HepG2 (cell line): ENCODE measurements around the gene RPL36. TPM values are rescaled to one million over a fixed set of nuclear protein-coding genes. Genes with fewer than 3 reads are reported as not detected.
A peak's percentile ranks its signal among the peaks of the same experiment; 100 is the strongest.

Experiments used
- ATAC-seq: fragments of 200-7000 bp; cut with Tn5 transposase; 3 replicates; pipeline ENCODE4 v1.9.1; 2020; ENCODE audit warnings: mild to moderate bottlenecking, moderate library complexity
- BruUV-seq: library from RNA; stranded (reverse); fragments of 400-500 nt; replicated peaks from 2 replicates; lab custom pipeline; 2021; lab: Mats Ljungman, UMichigan
- CTCF ChIA-PET: fragments of 300-600 bp; formaldehyde crosslinking; extraction: SDS; loops from one replicate; lab custom pipeline; 2021; ENCODE audit warnings: low total read pairs, inconsistent platforms, low intra/inter-chr PET ratio; lab: Yijun Ruan, JAX
- POLR2A ChIA-PET: fragments of 350-600 bp; sonication (Branson Sonifier 250); formaldehyde crosslinking; loops from one replicate; lab custom pipeline; 2020; ENCODE audit warnings: antibody characterized with exemption, inconsistent platforms; lab: Yijun Ruan, JAX
- DNase-seq: peaks from one replicate; pipeline ENCODE4 v3.0.0-alpha.2; 2015; ENCODE audit warnings: low spot score
- FAIRE-seq: peaks from 3 replicates; lab custom pipeline; 2011; peaks lifted over from hg19 to GRCh38; lab: Jason Lieb, UNC
- H2AFZ ChIP-seq: one replicate; pipeline ENCODE4 v1.6.1; 2011; ENCODE audit warnings: low read length, inconsistent platforms
- H3K27ac ChIP-seq: fragments of 300-600 bp; 3 replicates; pipeline ENCODE4 v1.8.0; 2011; ENCODE audit warnings: mixed run types, mild to moderate bottlenecking, mixed read lengths, low read length, inconsistent platforms; ENCODE audit not compliant: insufficient read depth; ENCODE audit errors: extremely low read length
- H3K27me3 ChIP-seq, 2 experiments: fragments of 200-600 bp in 1 of 2; 2 replicates in 1 of 2; 3 replicates in 1 of 2; pipeline versions ENCODE4 v1.6.0 to v1.8.0; 2011; ENCODE audit warnings: low read length in 2 of 2, mild to moderate bottlenecking in 2 of 2, moderate library complexity in 2 of 2, inconsistent platforms in 1 of 2; ENCODE audit not compliant: insufficient read depth in 2 of 2, control insufficient read depth in 1 of 2
- H3K36me3 ChIP-seq, 2 experiments: fragments of 200-600 bp in 1 of 2; replicated peaks in 1 of 2; 2 replicates in 1 of 2; 3 replicates in 1 of 2; pipeline versions ENCODE4 v1.5.1 to v1.8.0; 2011; ENCODE audit warnings: low read length in 2 of 2, inconsistent platforms in 1 of 2; ENCODE audit not compliant: insufficient read depth in 2 of 2, control insufficient read depth in 1 of 2
- H3K4me1 ChIP-seq: 2 replicates; pipeline ENCODE4 v1.5.1; 2012; ENCODE audit warnings: low read length, inconsistent platforms; ENCODE audit not compliant: insufficient read depth
- H3K4me2 ChIP-seq: 2 replicates; pipeline ENCODE4 v1.6.0; 2011; ENCODE audit warnings: low read depth, low read length, inconsistent platforms
- H3K4me3 ChIP-seq, 3 experiments: fragments of 200-600 bp in 1 of 3; sonication (generic), shearing (Covaris generic) in 1 of 3; replicated peaks in 1 of 3; 2 replicates each; pipeline ENCODE4 v1.5.1; 2011 to 2016; ENCODE audit warnings: low read length in 3 of 3, inconsistent platforms in 2 of 3, low read depth in 2 of 3, mild to moderate bottlenecking in 2 of 3, control low read depth in 1 of 3, mixed read lengths in 1 of 3; ENCODE audit not compliant: insufficient read depth in 1 of 3
- H3K79me2 ChIP-seq: one replicate; pipeline ENCODE4 v1.6.1; 2011; ENCODE audit warnings: low read length, inconsistent platforms; ENCODE audit not compliant: insufficient read depth
- H3K9ac ChIP-seq: 2 replicates; pipeline ENCODE4 v1.6.0; 2011; ENCODE audit warnings: mild to moderate bottlenecking, low read depth, low read length, inconsistent platforms; ENCODE audit not compliant: insufficient read depth
- H3K9me3 ChIP-seq: 2 replicates; pipeline ENCODE4 v1.5.1; 2012; ENCODE audit warnings: mild to moderate bottlenecking, low read length
- H4K20me1 ChIP-seq: 2 replicates; pipeline ENCODE4 v1.6.0; 2011; ENCODE audit warnings: inconsistent platforms, mild to moderate bottlenecking, low read length, moderate library complexity; ENCODE audit not compliant: insufficient read depth
- KDM5A ChIP-seq: fragments of 200-600 bp; sonication (generic); IDR thresholded peaks from 2 replicates; pipeline ENCODE4 v1.7.0; 2018; ENCODE audit warnings: antibody characterized with exemption, mild to moderate bottlenecking, low read length, borderline replicate concordance
- KDM5B ChIP-seq: sonication (generic); formaldehyde crosslinking; IDR thresholded peaks from 2 replicates; pipeline ENCODE4 v1.4.0; 2020; ENCODE audit warnings: missing genetic modification reagents, mild to moderate bottlenecking, borderline replicate concordance
- NFIC ChIP-seq: IDR thresholded peaks from 2 replicates; pipeline ENCODE4 v1.6.1; 2012; ENCODE audit warnings: mild to moderate bottlenecking, low read length, inconsistent platforms
- PAF1 ChIP-seq: IDR thresholded peaks from 2 replicates; pipeline ENCODE4 v1.6.1; 2016; ENCODE audit warnings: missing genetic modification reagents, missing compliant biosample characterization
- POLR2AphosphoS5 ChIP-seq: IDR thresholded peaks from 2 replicates; pipeline ENCODE4 v1.6.1; 2012; ENCODE audit warnings: low read depth, low read length
- SMAD1 ChIP-seq: sonication (generic); formaldehyde crosslinking; IDR thresholded peaks from 2 replicates; pipeline ENCODE4 v1.4.0; 2020; ENCODE audit warnings: missing genetic modification reagents, low read depth, mild to moderate bottlenecking, borderline replicate concordance
- SSRP1 ChIP-seq: IDR thresholded peaks from 2 replicates; pipeline ENCODE4 v1.6.1; 2016; ENCODE audit warnings: control low read depth
- TAF1 ChIP-seq: sonication (generic); formaldehyde crosslinking; IDR thresholded peaks from 2 replicates; pipeline ENCODE4 v1.4.0; 2020; ENCODE audit warnings: missing genetic modification reagents
- ZHX2 ChIP-seq, 2 experiments: sonication (generic) in 1 of 2; formaldehyde crosslinking in 1 of 2; IDR thresholded peaks; 2 replicates each; pipeline versions ENCODE4 v1.6.1 to v1.9.0; 2014 to 2022; ENCODE audit warnings: antibody characterized with exemption in 1 of 2, borderline replicate concordance in 1 of 2, inconsistent platforms in 1 of 2, low read depth in 1 of 2, missing genetic modification reagents in 1 of 2
- ZNF839 ChIP-seq: sonication (generic); formaldehyde crosslinking; IDR thresholded peaks from 2 replicates; pipeline ENCODE4 v1.4.0; 2020; ENCODE audit warnings: missing genetic modification reagents, mild to moderate bottlenecking, borderline replicate concordance
- WGBS: methylation state at CpG from one replicate; pipeline ENCODE4 v1.1.6; 2017; ENCODE audit warnings: low lambda C conversion rate; 5-methylcytosine and 5-hydroxymethylcytosine counted together
- in situ Hi-C: cut with HindIII; loops from 2 replicates; pipeline ENCODE4 v1.10.0; 2017; ENCODE audit warnings: low pct_unique_long_range_greater_than_20kb; ENCODE audit not compliant: extremely low pct_ligation_motif_present
- intact Hi-C: fragments of 100-400 bp; cut with micrococcal nuclease; formaldehyde crosslinking; loops from one replicate; pipeline ENCODE4 v1.10.0; 2022; ENCODE audit not compliant: unreplicated experiment
- polyA plus RNA-seq, 8 experiments: library from polyadenylated mRNA; depleted of rRNA in 3 of 8; stranded (reverse) in 7 of 8; unstranded in 1 of 8; fragments of >200 nt; fragmentation: Illumina TruSeq in 4 of 8; extraction: Trizol in 4 of 8; gene quantifications; 2 replicates each; pipeline versions ENCODE4 v1.2.1 to v1.2.3, GENCODE V29; 2011 to 2016; ENCODE audit warnings: low read depth in 4 of 8, missing spikeins in 1 of 8, mixed read lengths in 1 of 8; ENCODE audit not compliant: insufficient read depth in 1 of 8
- total RNA-seq, 5 experiments: library from RNA; depleted of rRNA; stranded (reverse); fragments of >200 nt; fragmentation: Illumina TruSeq; extraction: Trizol; gene quantifications; 2 replicates each; pipeline ENCODE4 v1.2.3, GENCODE V29; 2016; ENCODE audit warnings: low read depth in 1 of 5

The RPL36 gene
- total and polyA plus RNA-seq, 2 of the 13 experiments (the other 11 are each of a cell fraction or from before 2014, with no cell fraction given): 706 to 740 TPM

GRCh38 chr19:5692723-5693194 lies 2.7 kb downstream of the RPL36 start:
- peaks cover 25 to 60% of the 10 kb centered on the region in 2 experiments for H3K36me3 ChIP-seq

More at GRCh38 chr19:5692723-5693194, 2.7 kb downstream of the RPL36 start:
- ATAC-seq: no peak
- peaks cover 38% of the 10 kb centered on the region for H4K20me1 ChIP-seq
- DNase-seq: no peak
- peak overlapping the region; percentile 5; the same call in 1 of the 2 replicates for H3K9ac ChIP-seq
- no peak overlapping the region for H2AFZ ChIP-seq
- BruUV-seq: no TSS peak
- H3K4me2 ChIP-seq: no peak overlapping the region
- H3K4me1 ChIP-seq: peaks cover 17% of the 10 kb centered on the region; the same call in 1 of the 2 replicates
- 80% methylated on average over 2 of the region's 7 CpGs for WGBS
- no peak for TF ChIP-seq KDM5B (CRISPR knock-in tag)
- TF ChIP-seq ZNF839 (CRISPR knock-in tag): no peak
- no peak for TF ChIP-seq NFIC
- TF ChIP-seq PAF1 (CRISPR knock-in tag): peak; percentile 71; the same call in 1 of the 2 replicates
- TF ChIP-seq ZHX2 (IDR thresholded peaks at IDR 0.05; ENCODE audit: low read depth): no peak
- no peak for TF ChIP-seq ZHX2 (CRISPR knock-in tag; IDR thresholded peaks at IDR 0.05; ENCODE audit: borderline replicate concordance)
- TF ChIP-seq SSRP1: peak; percentile 43
- peak; percentile 16; the same call in 1 of the 2 replicates for TF ChIP-seq TAF1 (CRISPR knock-in tag)
- no peak for TF ChIP-seq SMAD1
- TF ChIP-seq POLR2AphosphoS5: peak; percentile 18; the same call in 1 of the 2 replicates
- TF ChIP-seq KDM5A: no peak
- peaks cover 35% of the 10 kb centered on the region for H3K79me2 ChIP-seq
- no peaks in the 10 kb centered on the region for H3K9me3 ChIP-seq
- no peak for FAIRE-seq
- intact Hi-C loops (no loop called here), in situ Hi-C loops (no loop called here)
- H3K27ac ChIP-seq: peak overlapping the region; percentile 16
- ChIA-PET CTCF (no interaction called here), POLR2A (no interaction called here)
- no peaks in the 10 kb centered on the region; a peak in 1 of 5 replicates for H3K27me3 ChIP-seq
- H3K4me3 ChIP-seq: no peak overlapping the region
